HepG2 (cell line): Measurements from ENCODE around the gene PCDHGB2. TPM values are rescaled to one million over a fixed set of nuclear protein-coding genes. Genes with fewer than 3 reads are reported as not detected.

ENCODE experiments used
- ARID5B ChIP-seq: IDR thresholded peaks from 2 replicates; pipeline ENCODE4 v1.4.0; 2020; ENCODE audit warnings: mild to moderate bottlenecking, missing genetic modification reagents
- BCL6 ChIP-seq: IDR thresholded peaks from 2 replicates; pipeline ENCODE4 v1.6.1; 2016; ENCODE audit warnings: missing genetic modification reagents, missing compliant biosample characterization
- ETV5 ChIP-seq: IDR thresholded peaks from 2 replicates; pipeline ENCODE4 v1.6.1; 2018; ENCODE audit warnings: missing biosample characterization, missing genetic modification reagents, inconsistent platforms, borderline replicate concordance
- FOXC1 ChIP-seq: sonication (generic); formaldehyde crosslinking; IDR thresholded peaks from 2 replicates; pipeline ENCODE4 v1.8.0; 2022; ENCODE audit warnings: mild to moderate bottlenecking, missing genetic modification reagents, borderline replicate concordance
- GABPA ChIP-seq, 2 experiments: IDR thresholded peaks; 2 replicates each; pipeline ENCODE4 v1.6.1; 2011 to 2016; ENCODE audit warnings: low read depth in 2 of 2, low read length in 1 of 2, missing biosample characterization in 1 of 2, missing genetic modification characterization in 1 of 2
- HCFC1 ChIP-seq: fragments of 150-350 bp; IDR thresholded peaks from 2 replicates; pipeline ENCODE4 v1.6.1; 2014; ENCODE audit warnings: low read depth, low read length
- KDM4B ChIP-seq: sonication (generic); formaldehyde crosslinking; IDR thresholded peaks from 2 replicates; pipeline ENCODE4 v1.4.0; 2020; ENCODE audit warnings: missing genetic modification reagents
- KMT2B ChIP-seq: IDR thresholded peaks from 2 replicates; pipeline ENCODE4 v1.6.1; 2016; ENCODE audit warnings: missing genetic modification reagents, missing compliant biosample characterization
- MED8 ChIP-seq: sonication (generic); formaldehyde crosslinking; IDR thresholded peaks from 2 replicates; pipeline ENCODE4 v1.8.1; 2023; ENCODE audit warnings: mild to moderate bottlenecking, missing genetic modification reagents; ENCODE audit not compliant: insufficient replicate concordance
- MIXL1 ChIP-seq: IDR thresholded peaks from 2 replicates; pipeline ENCODE4 v1.6.1; 2016
- NR3C1 ChIP-seq: sonication (generic); formaldehyde crosslinking; IDR thresholded peaks from 2 replicates; pipeline ENCODE4 v1.4.0; 2020; ENCODE audit warnings: missing genetic modification reagents
- PHF21A ChIP-seq: sonication (generic); formaldehyde crosslinking; IDR thresholded peaks from 2 replicates; pipeline ENCODE4 v1.5.0; 2020; ENCODE audit warnings: mild to moderate bottlenecking, missing genetic modification reagents
- POLR2A ChIP-seq, 2 experiments: IDR thresholded peaks; 2 replicates each; pipeline ENCODE4 v1.6.1; 2011; ENCODE audit warnings: low read depth in 2 of 2, low read length in 2 of 2, mild to moderate bottlenecking in 1 of 2, moderate library complexity in 1 of 2; ENCODE audit not compliant: insufficient read depth in 1 of 2
- SALL1 ChIP-seq: sonication (generic); formaldehyde crosslinking; IDR thresholded peaks from 2 replicates; pipeline ENCODE4 v1.8.0; 2022; ENCODE audit warnings: mild to moderate bottlenecking, missing genetic modification reagents
- TEAD2 ChIP-seq: sonication (generic); formaldehyde crosslinking; IDR thresholded peaks from 2 replicates; pipeline ENCODE4 v1.9.0; 2021; ENCODE audit warnings: missing genetic modification reagents
- TRIM22 ChIP-seq: fragments of 450-650 bp; IDR thresholded peaks from 2 replicates; pipeline ENCODE4 v1.6.1; 2017
- ZGPAT ChIP-seq: IDR thresholded peaks from 2 replicates; pipeline ENCODE4 v1.6.1; 2016; ENCODE audit warnings: mild to moderate bottlenecking
- ZNF20 ChIP-seq: sonication (generic); formaldehyde crosslinking; IDR thresholded peaks from 2 replicates; pipeline ENCODE4 v1.4.0; 2020; ENCODE audit warnings: mild to moderate bottlenecking, moderate library complexity, missing genetic modification reagents
- ZNF574 ChIP-seq: sonication (generic); formaldehyde crosslinking; IDR thresholded peaks from 2 replicates; pipeline ENCODE4 v1.4.0; 2020; ENCODE audit warnings: missing genetic modification reagents
- ZNF7 ChIP-seq: IDR thresholded peaks from 2 replicates; pipeline ENCODE4 v1.6.1; 2016; ENCODE audit warnings: missing biosample characterization, missing genetic modification reagents
- ZNF772 ChIP-seq: sonication (generic); formaldehyde crosslinking; IDR thresholded peaks from 2 replicates; pipeline ENCODE4 v1.5.0; 2020; ENCODE audit warnings: mild to moderate bottlenecking, missing genetic modification reagents
- ZNF788 ChIP-seq: sonication (generic); formaldehyde crosslinking; IDR thresholded peaks from 2 replicates; pipeline ENCODE4 v1.5.0; 2020; ENCODE audit warnings: mild to moderate bottlenecking, missing genetic modification reagents, borderline replicate concordance
- polyA plus RNA-seq, 8 experiments: library from polyadenylated mRNA; depleted of rRNA in 3 of 8; stranded (reverse) in 7 of 8; unstranded in 1 of 8; fragments of >200 nt; fragmentation: Illumina TruSeq in 4 of 8; extraction: Trizol in 4 of 8; gene quantifications; 2 replicates each; pipeline versions ENCODE4 v1.2.1 to v1.2.3, GENCODE V29; 2011 to 2016; ENCODE audit warnings: low read depth in 4 of 8, missing spikeins in 1 of 8, mixed read lengths in 1 of 8; ENCODE audit not compliant: insufficient read depth in 1 of 8
- total RNA-seq, 5 experiments: library from RNA; depleted of rRNA; stranded (reverse); fragments of >200 nt; fragmentation: Illumina TruSeq; extraction: Trizol; gene quantifications; 2 replicates each; pipeline ENCODE4 v1.2.3, GENCODE V29; 2016; ENCODE audit warnings: low read depth in 1 of 5

Gene PCDHGB2
- total and polyA plus RNA-seq, 2 of the 13 experiments (the other 11 are each of a cell fraction or from before 2014, with no cell fraction given), result 0.64 to 0.82 TPM

- TF ChIP-seq TRIM22 (no peak), GABPA (IDR thresholded peaks at IDR 0.05; ENCODE audit: low read depth, low read length) (no peak), GABPA (CRISPR knock-in tag; IDR thresholded peaks at IDR 0.05; ENCODE audit: low read depth) (peak; percentile 74), TEAD2 (CRISPR knock-in tag) (no peak), ZNF7 (CRISPR knock-in tag) (peak; percentile 78), BCL6 (CRISPR knock-in tag) (no peak), ETV5 (CRISPR knock-in tag) (peak; percentile 54; the same call in 1 of the 2 replicates), NR3C1 (CRISPR knock-in tag) (no peak), ZNF574 (CRISPR knock-in tag) (peak; percentile 59), ZGPAT (peak; percentile 31; the same call in 1 of the 2 replicates), KMT2B (CRISPR knock-in tag) (peak; percentile 67; the same call in 1 of the 2 replicates), SALL1 (CRISPR knock-in tag) (peak; percentile 8; the same call in 1 of the 2 replicates), ZNF772 (CRISPR knock-in tag) (0 out of 2 replicates have a peak, but pooled peaks have one; percentile 39), HCFC1 (no peak), MIXL1 (CRISPR knock-in tag) (peak; percentile 18; the same call in 1 of the 2 replicates), ARID5B (CRISPR knock-in tag) (peak; percentile 36; the same call in 1 of the 2 replicates), KDM4B (CRISPR knock-in tag) (no peak), ZNF20 (CRISPR knock-in tag) (no peak), MED8 (no peak), PHF21A (CRISPR knock-in tag) (0 out of 2 replicates have a peak, but pooled peaks have one; percentile 23), FOXC1 (CRISPR knock-in tag) (peak; percentile 48; the same call in 1 of the 2 replicates), ZNF788 (CRISPR knock-in tag) (0 out of 2 replicates have a peak, but pooled peaks have one; percentile 23), POLR2A (IDR thresholded peaks at IDR 0.05; ENCODE audit: insufficient read depth in 1 of 2, low read depth in 2 of 2, low read length in 2 of 2) (peak in 1 of 2 experiments; percentile 50; a peak in 1 of 4 replicates)
Measured at GRCh38 chr5:141349917-141350619, 9.7 kb upstream of the PCDHGB2 start, which contains the start of gene PCDHGB1 (continued).
